Measurements from ENCODE around the gene SLC27A6. TPM values are rescaled to one million over a fixed set of nuclear protein-coding genes. Genes with fewer than 3 reads are reported as not detected.

SLC27A6 gene
- total RNA-seq, 1 donor from 2014 or later, result 76.5 TPM

Other genes with a start within 250 kb of the SLC27A6 start
- gene ISOC1, start 129.3 kb downstream of the SLC27A6 start, total RNA-seq, result 120 TPM